Adrenal gland (tissue), 5 donors: Measurements from ENCODE around the gene VPS18.

Experiments used
- POLR2A ChIP-seq, 2 donors: fragments of 450-650 bp; IDR thresholded peaks; one replicate each; pipeline ENCODE4 v1.6.1; 2017; ENCODE audit warnings: antibody characterized with exemption in 2 of 2, mild to moderate bottlenecking in 2 of 2, moderate library complexity in 1 of 2
- TF ChIP-seq, protein P1 (sequence below), 6 experiments: fragments of 450-650 bp in 4 of 6; fragments of 200-600 bp in 2 of 6; sonication (generic) in 1 of 6; IDR thresholded peaks; 1 replicate in 5 of 6; 2 replicates in 1 of 6; pipeline versions ENCODE4 v1.5.1 to v1.8.0; 2016 to 2021; ENCODE audit warnings: antibody characterized with exemption in 6 of 6, mild to moderate bottlenecking in 2 of 6, moderate library complexity in 1 of 6
- donor health status: DM: no; HTN: no; CAD: no.

DNA sequence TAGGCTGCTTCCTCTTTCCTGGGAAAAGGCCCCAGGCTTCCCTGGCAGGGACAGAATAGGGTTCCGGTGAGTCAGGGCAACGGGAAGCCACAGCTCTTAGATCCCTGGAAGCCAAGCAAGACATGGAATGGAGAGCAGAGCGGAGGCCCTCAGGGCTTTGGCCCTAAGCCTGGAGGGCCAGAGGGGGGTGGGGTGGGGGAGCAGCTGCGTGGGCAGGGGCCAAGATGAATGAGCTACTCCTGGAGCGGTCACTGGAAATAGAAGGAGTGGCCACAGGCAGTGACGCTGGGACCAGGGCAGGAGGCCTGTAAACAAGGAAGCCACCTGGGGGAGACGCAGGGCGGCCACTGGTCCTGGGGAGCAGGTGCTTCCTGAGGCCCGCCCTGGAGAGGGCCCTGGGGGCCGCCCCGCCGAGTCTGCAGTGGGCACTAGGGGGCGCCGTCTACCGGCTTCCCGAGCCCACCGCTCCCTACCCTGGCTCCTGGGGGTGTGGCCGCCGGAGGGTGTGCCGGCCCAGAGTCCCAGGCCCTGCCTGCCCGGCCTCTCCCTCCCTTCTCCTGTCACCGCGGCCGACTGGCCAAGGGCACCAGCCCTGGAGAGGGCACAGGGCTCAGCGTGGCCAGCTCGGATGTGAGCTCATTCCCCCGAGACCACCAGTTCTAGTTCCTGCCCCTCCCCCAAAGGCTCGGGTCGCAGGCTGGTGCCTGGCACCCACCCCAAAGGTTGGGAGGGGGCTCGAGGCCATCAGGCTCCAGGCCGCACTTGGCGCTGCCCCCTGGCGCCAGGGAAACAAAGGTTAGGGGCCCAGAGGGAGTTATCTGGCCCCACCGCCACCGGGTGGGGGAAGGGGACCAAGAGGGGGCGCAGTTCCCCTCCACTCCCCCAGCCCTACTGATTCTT, 12.1 kb downstream of the VPS18 start:
- TF ChIP-seq, protein P1, sequence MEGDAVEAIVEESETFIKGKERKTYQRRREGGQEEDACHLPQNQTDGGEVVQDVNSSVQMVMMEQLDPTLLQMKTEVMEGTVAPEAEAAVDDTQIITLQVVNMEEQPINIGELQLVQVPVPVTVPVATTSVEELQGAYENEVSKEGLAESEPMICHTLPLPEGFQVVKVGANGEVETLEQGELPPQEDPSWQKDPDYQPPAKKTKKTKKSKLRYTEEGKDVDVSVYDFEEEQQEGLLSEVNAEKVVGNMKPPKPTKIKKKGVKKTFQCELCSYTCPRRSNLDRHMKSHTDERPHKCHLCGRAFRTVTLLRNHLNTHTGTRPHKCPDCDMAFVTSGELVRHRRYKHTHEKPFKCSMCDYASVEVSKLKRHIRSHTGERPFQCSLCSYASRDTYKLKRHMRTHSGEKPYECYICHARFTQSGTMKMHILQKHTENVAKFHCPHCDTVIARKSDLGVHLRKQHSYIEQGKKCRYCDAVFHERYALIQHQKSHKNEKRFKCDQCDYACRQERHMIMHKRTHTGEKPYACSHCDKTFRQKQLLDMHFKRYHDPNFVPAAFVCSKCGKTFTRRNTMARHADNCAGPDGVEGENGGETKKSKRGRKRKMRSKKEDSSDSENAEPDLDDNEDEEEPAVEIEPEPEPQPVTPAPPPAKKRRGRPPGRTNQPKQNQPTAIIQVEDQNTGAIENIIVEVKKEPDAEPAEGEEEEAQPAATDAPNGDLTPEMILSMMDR (IDR thresholded peaks at IDR 0.05), result peak; percentile 61 to 92 (median 76)
- TF ChIP-seq POLR2A (IDR thresholded peaks at IDR 0.05), result peak in 1 of 2 donors; percentile 72
